Stimulated activated CD8-positive, alpha-beta memory T cell treated with anti-CD3 and anti-CD28 coated beads, Interleukin-15, amount 100 ng/mL, for 48 hours (primary cell): ENCODE results near the gene EPHA5.

Source experiments
- DNase-seq, 2 donors: peaks; one replicate each; pipeline ENCODE4 v3.0.0-alpha.2; 2020; ENCODE audit warnings: low read depth in 2 of 2

EPHA5 gene

DNA sequence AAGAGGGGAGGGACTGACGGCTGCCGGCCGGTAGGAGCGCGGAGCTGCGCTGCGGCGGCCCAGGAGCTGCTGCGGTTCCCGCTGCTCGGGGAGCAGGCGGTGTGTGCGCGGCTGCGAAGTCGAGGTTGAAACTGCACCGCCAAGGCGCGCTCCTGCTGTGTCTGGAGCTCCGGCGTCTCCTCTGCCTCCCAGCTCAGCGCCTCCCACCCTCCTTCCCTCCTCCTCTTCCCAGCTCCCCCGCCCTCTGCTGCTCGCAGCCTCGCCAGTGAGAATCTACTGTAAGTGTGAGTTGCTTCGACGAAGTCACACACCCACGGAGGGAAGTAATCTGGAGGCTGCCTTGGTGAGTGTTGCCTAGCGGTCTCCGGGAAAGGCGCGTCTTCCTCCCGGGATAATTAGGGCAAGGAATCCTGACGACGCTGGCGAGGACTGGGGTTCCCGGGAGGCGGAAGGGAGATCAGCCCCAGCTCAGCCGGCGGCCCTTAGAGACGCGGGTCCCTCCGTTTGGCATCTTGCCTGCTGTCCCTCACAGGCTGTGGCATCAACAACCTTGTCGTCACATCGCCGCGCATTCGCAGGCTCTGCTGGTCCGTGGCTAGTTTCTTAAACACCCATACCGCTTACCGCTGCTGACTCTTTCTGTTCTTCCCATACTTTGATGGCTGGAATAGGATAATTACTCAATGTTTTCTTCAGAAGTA lies at the start of gene EPHA5:
TSS of gene EPHA5 (minus strand) at position 159 of the 701 bp plus-strand sequence. CDS start 747 bp downstream, outside the sequence.
- no peak for DNase-seq

- DNase-seq: no peak
Observed at GRCh38 chr4:65719635-65720034, 49.3 kb upstream of the EPHA5 start.

GRCh38 chr4:65698631-65699030 lies 28.3 kb upstream of the EPHA5 start:
- DNase-seq: no peak

DNA sequence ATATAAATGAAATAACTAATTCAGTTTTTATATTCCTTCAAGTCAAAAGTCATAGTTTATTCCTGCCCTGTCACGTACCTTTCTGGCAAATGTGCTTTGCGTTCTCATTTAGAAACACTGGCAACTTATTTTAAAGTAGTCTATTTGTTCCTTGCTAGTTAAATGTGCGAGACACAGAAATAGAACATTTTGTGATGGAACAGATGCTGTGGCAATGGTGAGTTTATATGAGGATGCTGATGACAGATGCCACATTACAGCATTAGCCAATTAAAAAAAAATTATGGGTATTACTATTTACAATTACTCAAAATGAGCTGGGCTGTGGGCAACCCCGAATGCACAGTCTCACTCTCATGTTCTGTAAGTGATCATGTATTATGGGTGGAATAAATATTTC lies 26.1 kb upstream of the EPHA5 start:
- DNase-seq: no peak

DNA sequence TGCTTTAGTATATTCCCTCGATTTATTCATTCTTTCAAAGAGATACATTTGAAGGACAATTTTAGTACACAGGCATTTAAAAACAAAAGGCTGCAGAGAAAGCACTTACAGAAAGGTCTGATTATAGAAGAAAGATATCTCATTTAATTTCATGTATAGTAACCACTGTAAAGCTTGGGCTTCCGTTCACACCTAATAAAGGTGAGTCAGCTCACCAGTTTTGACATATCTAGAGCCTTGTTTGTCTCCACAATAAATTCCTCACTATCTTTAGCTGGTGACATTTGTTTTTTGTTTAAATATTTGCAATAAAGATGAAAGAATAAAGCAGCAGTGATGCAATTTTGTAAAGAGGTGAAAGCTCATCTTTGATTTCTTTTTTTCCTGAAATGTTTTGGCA lies 1.1 kb upstream of the EPHA5 start:
- DNase-seq: no peak

DNA sequence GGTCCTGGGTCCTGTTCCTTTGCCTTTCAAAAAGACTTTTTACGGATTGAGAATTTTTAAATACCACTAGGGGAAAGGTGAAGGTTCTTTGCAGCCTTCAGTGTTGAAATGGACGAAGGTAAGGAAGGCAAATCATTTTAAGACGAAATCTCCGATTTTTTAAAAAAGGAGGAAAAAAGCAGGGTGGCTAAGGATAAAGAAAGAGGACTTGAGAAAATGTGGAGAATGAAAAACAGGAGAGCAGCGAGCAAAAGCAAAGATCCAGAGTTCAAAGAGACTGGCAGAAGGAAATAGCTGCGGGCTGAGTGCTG lies 314 bp downstream of the EPHA5 start:
- no peak for DNase-seq

GRCh38 chr4:65669111-65670019 lies 924 bp downstream of the EPHA5 start:
- DNase-seq: no peak

DNA sequence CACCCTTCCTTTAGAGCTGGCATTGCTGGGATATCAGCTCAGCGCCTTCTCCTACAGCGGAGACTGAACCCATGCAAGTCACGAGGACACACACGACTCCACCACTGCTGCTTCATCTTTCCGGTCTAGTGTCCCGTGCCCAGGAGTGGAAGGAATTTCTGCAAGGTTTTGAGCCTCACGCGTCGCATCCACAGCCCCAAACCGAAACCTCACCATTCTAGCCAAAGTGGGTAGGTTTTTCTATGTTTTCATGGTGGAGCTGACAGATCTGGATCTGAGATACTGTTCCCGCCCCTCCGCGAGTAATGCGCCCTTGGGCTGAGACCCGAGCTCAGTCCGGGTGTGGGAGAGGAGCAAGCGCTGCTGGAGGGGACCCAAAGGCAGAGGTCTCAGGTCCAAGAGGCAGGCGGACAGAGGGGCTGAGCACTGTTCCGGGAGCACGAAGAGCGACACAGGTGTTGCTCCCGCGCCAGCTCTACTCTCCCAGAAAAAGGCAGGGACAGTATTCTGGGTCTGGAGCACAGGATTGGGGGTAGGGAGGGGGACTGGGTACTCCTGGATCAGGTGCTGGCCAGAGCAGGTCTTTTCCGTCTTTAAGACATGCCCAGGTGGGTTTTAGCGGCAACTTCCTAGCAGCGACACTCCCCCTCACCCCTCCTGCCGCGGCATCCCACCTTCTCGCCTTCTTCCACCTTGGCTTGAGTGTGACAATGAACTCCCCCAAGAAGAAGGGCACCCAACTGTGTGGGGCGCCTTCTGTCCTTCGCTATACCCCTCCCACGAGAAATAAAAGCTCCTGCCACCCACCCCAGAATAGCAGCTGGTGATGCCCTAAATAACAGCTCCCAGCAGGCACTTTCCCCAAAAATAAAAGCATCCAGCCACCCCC lies 1.8 kb downstream of the EPHA5 start:
- DNase-seq: no peak

GRCh38 chr4:65667506-65668041 lies 2.7 kb downstream of the EPHA5 start:
- DNase-seq: no peak

DNA sequence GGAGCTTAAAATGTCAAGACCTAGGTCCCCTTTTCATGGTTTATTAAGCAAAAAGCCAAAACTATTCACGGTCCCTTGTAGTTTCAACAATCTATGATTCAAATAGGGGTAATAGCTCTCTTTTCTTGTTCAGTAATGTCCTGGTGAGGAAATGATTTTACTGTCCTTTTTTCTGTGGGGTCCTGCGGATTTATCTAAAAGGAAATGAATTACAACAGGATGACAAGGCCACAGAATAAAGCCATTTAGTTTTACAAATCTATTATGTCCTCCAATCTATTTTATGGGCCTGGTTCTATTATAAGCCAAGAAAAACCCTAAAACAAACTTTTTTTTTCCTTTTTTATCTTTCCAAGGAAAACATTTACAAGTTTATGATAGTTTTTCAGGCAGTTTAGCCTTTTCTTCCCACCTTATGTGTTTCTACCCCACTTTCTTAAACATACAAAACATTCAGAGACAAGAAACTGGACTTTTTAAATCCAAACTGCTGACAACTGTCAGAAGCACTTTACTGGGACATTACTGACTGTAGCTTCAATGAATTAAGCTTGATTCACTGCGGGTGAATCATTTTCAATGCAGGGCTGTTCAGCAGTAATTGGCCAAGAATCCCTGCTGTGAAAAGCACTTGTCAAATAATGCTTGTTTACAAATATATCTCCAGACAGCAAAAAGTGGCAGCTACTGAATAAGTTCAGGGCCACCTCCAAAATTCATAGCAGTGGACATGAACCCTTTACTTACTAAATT lies 4.3 kb downstream of the EPHA5 start:
- DNase-seq: no peak

GRCh38 chr4:65661471-65661870 lies 8.8 kb downstream of the EPHA5 start:
- no peak for DNase-seq

- no peak for DNase-seq
Observed at GRCh38 chr4:65658117-65658516, 12.2 kb downstream of the EPHA5 start.

DNA sequence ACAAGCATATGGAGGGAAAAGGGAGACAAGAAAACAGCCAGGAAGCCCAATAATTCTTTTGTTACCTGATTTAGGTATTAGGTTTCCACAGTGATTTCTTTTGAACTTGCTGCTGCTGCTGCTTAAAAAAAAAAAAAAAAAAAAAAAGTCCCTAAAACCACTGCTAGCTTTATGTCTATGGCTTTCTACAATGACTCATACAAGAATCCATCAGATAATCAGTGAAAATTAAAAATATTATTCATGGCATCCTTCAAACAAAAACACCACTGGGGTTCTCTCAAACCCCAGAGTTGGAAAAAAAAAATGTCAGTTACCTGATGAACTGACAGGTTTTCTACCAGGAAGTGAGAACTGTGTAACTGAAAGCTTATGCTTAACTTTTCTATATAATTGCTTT lies 14.3 kb downstream of the EPHA5 start:
- no peak for DNase-seq

DNA sequence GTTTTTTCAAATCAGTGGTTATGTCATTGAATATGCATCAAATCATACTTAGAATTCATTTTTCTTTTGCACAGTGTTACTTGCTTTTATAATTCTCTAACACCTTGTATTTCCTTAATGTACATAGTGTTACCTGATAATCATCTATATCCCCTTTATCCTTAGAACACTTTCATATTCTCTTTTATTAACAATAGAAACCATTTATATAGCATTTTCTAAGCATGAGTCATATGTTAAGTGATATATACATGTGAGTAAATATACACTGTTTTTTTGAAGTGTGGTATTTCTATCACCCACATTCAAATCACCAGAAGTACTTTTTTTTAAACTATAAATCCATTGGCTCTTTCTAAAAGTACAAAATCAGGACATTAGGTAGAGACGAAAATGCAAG lies 15.3 kb downstream of the EPHA5 start:
- no peak for DNase-seq

DNA sequence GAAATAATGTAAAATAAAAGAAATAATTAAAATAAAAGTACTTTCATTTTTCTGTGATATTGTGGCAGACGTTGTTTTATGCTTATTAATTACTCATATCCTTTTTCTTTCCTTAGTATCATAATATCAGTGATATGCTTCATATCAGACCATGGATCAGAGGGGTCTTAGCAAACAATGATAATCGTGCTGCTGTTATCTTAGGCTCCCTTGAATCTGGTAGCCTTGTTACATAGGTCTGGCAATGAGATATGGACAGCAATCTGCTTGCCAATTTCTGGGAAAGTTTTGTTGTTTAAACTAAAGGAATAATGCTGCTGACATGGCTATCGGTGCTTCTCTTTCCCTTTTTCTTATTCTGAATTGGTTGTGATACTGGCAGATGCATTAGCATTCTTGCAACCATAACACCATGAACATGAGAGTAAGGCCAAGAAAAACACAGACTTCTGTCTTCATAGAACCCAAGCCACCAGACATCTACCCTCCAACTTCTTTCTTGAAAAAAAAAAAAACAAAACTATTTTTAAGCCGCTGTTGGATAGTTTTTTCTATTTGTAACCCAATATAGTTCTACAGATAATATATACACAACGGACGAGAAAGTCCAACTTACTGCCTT lies 16.4 kb downstream of the EPHA5 start:
- no peak for DNase-seq

GRCh38 chr4:65651751-65652150 lies 18.5 kb downstream of the EPHA5 start:
- no peak for DNase-seq

DNA sequence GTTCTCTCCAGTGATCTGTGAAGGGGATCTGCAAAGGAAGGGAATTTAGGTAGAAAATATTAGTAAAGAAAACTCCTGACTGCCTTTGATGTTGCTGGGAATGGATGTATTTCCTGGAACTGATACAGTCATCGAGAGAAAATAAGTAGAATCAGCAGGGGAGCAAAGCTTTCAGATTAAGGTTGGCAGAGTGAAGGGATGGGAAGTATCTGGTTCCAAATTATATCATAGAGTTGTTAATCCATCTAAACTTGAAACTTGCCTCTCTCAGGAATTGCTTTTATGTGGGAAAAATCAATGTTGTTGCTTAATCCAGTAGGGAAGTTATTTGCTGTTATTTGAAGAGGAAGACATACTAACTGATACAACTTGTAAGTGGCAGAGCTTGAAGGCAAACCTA lies 19.3 kb downstream of the EPHA5 start:
- no peak for DNase-seq

- DNase-seq: no peak
Observed at GRCh38 chr4:65646136-65646535, 24.2 kb downstream of the EPHA5 start.

GRCh38 chr4:65645185-65645584 lies 25.1 kb downstream of the EPHA5 start:
- DNase-seq: no peak

GRCh38 chr4:65635051-65635821 lies 35.1 kb downstream of the EPHA5 start:
- DNase-seq: no peak
